Mucosa of descending colon (tissue), 3 donors: ENCODE measurements around the gene RHOBTB1. TPM values are rescaled to one million over a fixed set of nuclear protein-coding genes. Genes with fewer than 3 reads are reported as not detected.

ENCODE experiments used
- ATAC-seq: fragments of 200-7000 bp; cut with Tn5 transposase; one replicate; pipeline ENCODE4 v1.9.1; 2020; ENCODE audit warnings: mild to moderate bottlenecking, moderate library complexity
- DNase-seq, 3 donors: peaks; one replicate each; pipeline ENCODE4 v3.0.0-alpha.2; 2020
- H3K36me3 ChIP-seq: fragments of 200-600 bp; one replicate; pipeline ENCODE4 v1.8.0; 2021; ENCODE audit warnings: low read depth, mild to moderate bottlenecking
- H3K4me1 ChIP-seq: fragments of 200-600 bp; one replicate; pipeline ENCODE4 v1.8.0; 2021; ENCODE audit warnings: low read depth, mild to moderate bottlenecking
- H3K4me3 ChIP-seq: fragments of 200-600 bp; one replicate; pipeline ENCODE4 v1.8.0; 2021; ENCODE audit warnings: mild to moderate bottlenecking
- H3K9me3 ChIP-seq: fragments of 200-600 bp; one replicate; pipeline ENCODE4 v1.8.0; 2021; ENCODE audit warnings: mild to moderate bottlenecking
- intact Hi-C, 2 donors: fragments of 100-400 bp; cut with DNase I in 1 of 2; cut with micrococcal nuclease in 1 of 2; formaldehyde crosslinking; loops; one replicate each; pipeline versions ENCODE4 v1.11.0 to v1.11.1; 2022; cut with DNase I, micrococcal nuclease
- long read RNA-seq, 2 donors: library from polyadenylated mRNA; unstranded; transcript quantifications; one replicate each; pipeline ENCODE4 v2.0.0, GENCODE V29; 2019 to 2021
- total RNA-seq, 3 donors: library from RNA; stranded (reverse); fragmentation: NEBNext Ultra II Directional in 2 of 3; extraction: Animal tissue kit (Norgen Biotek cat#: 25700) in 2 of 3; gene quantifications; one replicate each; pipeline versions ENCODE4 v1.2.1 to v1.2.4, GENCODE V29; 2021 to 2023
- TF ChIP-seq, protein P1 (sequence below): fragments of 200-600 bp; IDR thresholded peaks from one replicate; pipeline ENCODE4 v1.8.0; 2022; ENCODE audit warnings: antibody characterized with exemption, mild to moderate bottlenecking
- donor health status: DM: no; HTN: no; CAD: no; lungs with moderate emphysema.
- donor health status: DM: no; HTN: no; CAD: no.
- donor health status: DM: no; HTN: yes; CAD: no.

The RHOBTB1 gene, protein sequence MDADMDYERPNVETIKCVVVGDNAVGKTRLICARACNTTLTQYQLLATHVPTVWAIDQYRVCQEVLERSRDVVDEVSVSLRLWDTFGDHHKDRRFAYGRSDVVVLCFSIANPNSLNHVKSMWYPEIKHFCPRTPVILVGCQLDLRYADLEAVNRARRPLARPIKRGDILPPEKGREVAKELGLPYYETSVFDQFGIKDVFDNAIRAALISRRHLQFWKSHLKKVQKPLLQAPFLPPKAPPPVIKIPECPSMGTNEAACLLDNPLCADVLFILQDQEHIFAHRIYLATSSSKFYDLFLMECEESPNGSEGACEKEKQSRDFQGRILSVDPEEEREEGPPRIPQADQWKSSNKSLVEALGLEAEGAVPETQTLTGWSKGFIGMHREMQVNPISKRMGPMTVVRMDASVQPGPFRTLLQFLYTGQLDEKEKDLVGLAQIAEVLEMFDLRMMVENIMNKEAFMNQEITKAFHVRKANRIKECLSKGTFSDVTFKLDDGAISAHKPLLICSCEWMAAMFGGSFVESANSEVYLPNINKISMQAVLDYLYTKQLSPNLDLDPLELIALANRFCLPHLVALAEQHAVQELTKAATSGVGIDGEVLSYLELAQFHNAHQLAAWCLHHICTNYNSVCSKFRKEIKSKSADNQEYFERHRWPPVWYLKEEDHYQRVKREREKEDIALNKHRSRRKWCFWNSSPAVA
- total RNA-seq: 1 to 10 TPM; 5.8 to 8.0 (median 6.9) TPM
- long read RNA-seq, donor 1, full-length matches to known transcripts: 3 of 8 reads
- long read RNA-seq, donor 1, partial matches to known transcripts: 1 of 8 reads
- long read RNA-seq, donor 1, other reads (novel, unspliced or antisense): 4 of 8 reads
- long read RNA-seq, donor 2, full-length matches to known transcripts: 2 of 2 reads
- long read RNA-seq, donor 2, partial matches to known transcripts: 0 of 2 reads
- long read RNA-seq, donor 2, other reads (novel, unspliced or antisense): 0 of 2 reads

GRCh38 chr10:60944058-60944909 lies at the start of gene RHOBTB1:
Gene RHOBTB1, minus strand, starts transcription at chr10:60944185. Its CDS starts 32,643 bp downstream, at chr10:60911542.
- Histone ChIP-seq H3K4me3 (peak within 1 kb of the TSS; percentile 67), H3K4me1 (peaks cover 8% of the 10 kb centered on the region), H3K36me3 (no peaks in the 10 kb centered on the region), H3K9me3 (no peaks in the 10 kb centered on the region)
- TF ChIP-seq, protein P1, sequence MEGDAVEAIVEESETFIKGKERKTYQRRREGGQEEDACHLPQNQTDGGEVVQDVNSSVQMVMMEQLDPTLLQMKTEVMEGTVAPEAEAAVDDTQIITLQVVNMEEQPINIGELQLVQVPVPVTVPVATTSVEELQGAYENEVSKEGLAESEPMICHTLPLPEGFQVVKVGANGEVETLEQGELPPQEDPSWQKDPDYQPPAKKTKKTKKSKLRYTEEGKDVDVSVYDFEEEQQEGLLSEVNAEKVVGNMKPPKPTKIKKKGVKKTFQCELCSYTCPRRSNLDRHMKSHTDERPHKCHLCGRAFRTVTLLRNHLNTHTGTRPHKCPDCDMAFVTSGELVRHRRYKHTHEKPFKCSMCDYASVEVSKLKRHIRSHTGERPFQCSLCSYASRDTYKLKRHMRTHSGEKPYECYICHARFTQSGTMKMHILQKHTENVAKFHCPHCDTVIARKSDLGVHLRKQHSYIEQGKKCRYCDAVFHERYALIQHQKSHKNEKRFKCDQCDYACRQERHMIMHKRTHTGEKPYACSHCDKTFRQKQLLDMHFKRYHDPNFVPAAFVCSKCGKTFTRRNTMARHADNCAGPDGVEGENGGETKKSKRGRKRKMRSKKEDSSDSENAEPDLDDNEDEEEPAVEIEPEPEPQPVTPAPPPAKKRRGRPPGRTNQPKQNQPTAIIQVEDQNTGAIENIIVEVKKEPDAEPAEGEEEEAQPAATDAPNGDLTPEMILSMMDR: no peak
- intact Hi-C loops: no loop called here
- DNase-seq: peak; percentile 79 to 86 (median 80)
- ATAC-seq: peak; percentile 91

DNA sequence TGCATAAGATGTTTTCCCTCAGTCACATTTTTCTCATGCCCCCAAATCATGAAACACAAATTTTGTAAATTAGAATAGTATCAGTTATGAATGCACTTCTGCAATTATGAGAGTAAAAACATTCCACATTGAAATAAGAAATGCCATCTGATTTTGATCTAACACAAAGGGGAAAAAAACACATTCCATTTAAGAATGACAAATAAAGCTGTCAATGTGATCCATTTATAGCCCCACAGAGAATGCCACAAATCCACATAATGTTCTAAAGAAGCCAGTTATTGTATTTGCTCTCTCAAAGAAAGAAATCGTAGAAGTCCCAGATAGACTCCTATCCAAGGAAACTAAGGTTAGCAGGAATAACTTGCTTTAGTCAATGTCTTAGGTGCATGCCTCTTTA lies 48.7 kb upstream of the RHOBTB1 start:
- DNase-seq (no peak), ATAC-seq (no peak)
- Histone ChIP-seq H3K4me3 (no peak overlapping the region), H3K4me1 (peaks cover 12% of the 10 kb centered on the region), H3K9me3 (no peaks in the 10 kb centered on the region), H3K36me3 (no peaks in the 10 kb centered on the region)
- intact Hi-C loops: no loop called here
- TF ChIP-seq, protein P1: no peak

GRCh38 chr10:60990663-60991062 lies 46.7 kb upstream of the RHOBTB1 start:
- Histone ChIP-seq H3K4me1 (peaks cover 12% of the 10 kb centered on the region), H3K36me3 (no peaks in the 10 kb centered on the region), H3K4me3 (no peak overlapping the region), H3K9me3 (no peaks in the 10 kb centered on the region)
- intact Hi-C loops: no loop called here
- peak; percentile 21 for ATAC-seq
- no peak for DNase-seq
- TF ChIP-seq, protein P1: no peak

GRCh38 chr10:60989400-60989876 lies 45.5 kb upstream of the RHOBTB1 start:
- ATAC-seq: peak; percentile 93
- peak in 2 of 3 donors; percentile 5 to 38 for DNase-seq
- Histone ChIP-seq H3K9me3 (no peaks in the 10 kb centered on the region), H3K36me3 (no peaks in the 10 kb centered on the region), H3K4me1 (peaks cover 12% of the 10 kb centered on the region), H3K4me3 (no peak overlapping the region)
- TF ChIP-seq, protein P1: no peak
- intact Hi-C loops: no loop called here

DNA sequence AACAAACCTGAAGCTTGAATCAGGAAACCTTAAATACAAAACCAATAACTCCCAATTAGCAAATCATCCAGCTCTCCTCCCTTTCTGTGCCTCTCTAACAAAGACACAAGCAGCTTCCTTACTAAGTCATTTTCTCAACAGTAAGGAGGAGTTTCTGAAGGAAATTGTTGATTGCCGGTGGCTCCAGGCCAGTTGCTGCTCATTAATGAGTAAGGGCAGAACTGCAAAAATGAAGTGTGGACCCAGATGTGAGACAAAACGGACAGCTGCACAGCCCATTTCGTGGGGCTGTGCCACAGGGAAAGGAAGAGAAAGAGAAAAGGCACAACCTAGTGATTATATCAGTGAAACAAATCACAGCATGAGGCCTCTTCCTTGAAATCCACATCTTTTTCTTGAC lies 42.8 kb upstream of the RHOBTB1 start:
- ATAC-seq (no peak), DNase-seq (no peak)
- TF ChIP-seq, protein P1: no peak
- no peaks in the 10 kb centered on the region for H3K9me3 ChIP-seq
- H3K4me3 ChIP-seq: no peak overlapping the region
- H3K4me1 ChIP-seq: peaks cover 12% of the 10 kb centered on the region
- H3K36me3 ChIP-seq: no peaks in the 10 kb centered on the region
- intact Hi-C loops: no loop called here
